ENCODE results near the gene RXRB.
A peak's percentile ranks its signal among the peaks of the same experiment; 100 is the strongest.
"Not testable (repeated sequence)": the region's sequence is repeated elsewhere in the genome, so short reads cannot be mapped to it uniquely, and the experiment has no call there.

The RXRB gene

GRCh38 chr6:33200219-33201146 lies at the start of gene RXRB, which contains the start of gene SLC39A7:
Gene RXRB (minus strand): TSS chr6:33200665. CDS start chr6:33200476, 189 bp downstream.
Gene SLC39A7 (plus strand): TSS chr6:33200867. CDS start chr6:33201246, 379 bp downstream.
- peak; percentile 99 for DNase-seq (ENCODE audit: low spot score)

GRCh38 chr6:33249732-33250630 lies 49.5 kb upstream of the RXRB start:
- peak; percentile 7 for DNase-seq (ENCODE audit: low spot score)

GRCh38 chr6:33248932-33249731 lies 48.7 kb upstream of the RXRB start:
- peak; percentile 99 for DNase-seq (ENCODE audit: low spot score)

GRCh38 chr6:33248643-33248931 lies 48.1 kb upstream of the RXRB start:
- no peak for DNase-seq (ENCODE audit: low spot score)

GRCh38 chr6:33247977-33248642 lies 47.6 kb upstream of the RXRB start:
- DNase-seq (ENCODE audit: low spot score), result peak; percentile 83

GRCh38 chr6:33243476-33243875 lies 43.0 kb upstream of the RXRB start:
- no peak for DNase-seq (ENCODE audit: low spot score)

GRCh38 chr6:33241968-33242367 lies 41.5 kb upstream of the RXRB start:
- DNase-seq (ENCODE audit: low spot score), result no peak

- DNase-seq (ENCODE audit: low spot score), result no peak
These were observed 37.3 kb upstream of the RXRB start for GRCh38 chr6:33237741-33238140.

GRCh38 chr6:33236852-33237251 lies 36.4 kb upstream of the RXRB start:
- no peak for DNase-seq (ENCODE audit: low spot score)

GRCh38 chr6:33236328-33236727 lies 35.9 kb upstream of the RXRB start:
- no peak for DNase-seq (ENCODE audit: low spot score)

GRCh38 chr6:33235221-33235634 lies 34.8 kb upstream of the RXRB start:
- no peak for DNase-seq (ENCODE audit: low spot score)

GRCh38 chr6:33226503-33227120 lies 26.1 kb upstream of the RXRB start:
- DNase-seq (ENCODE audit: low spot score), result not testable (repeated sequence)

- DNase-seq (ENCODE audit: low spot score), result no peak
These were observed 17.2 kb upstream of the RXRB start for GRCh38 chr6:33217681-33218080.

GRCh38 chr6:33217246-33217645 lies 16.8 kb upstream of the RXRB start:
- no peak for DNase-seq (ENCODE audit: low spot score)

- DNase-seq (ENCODE audit: low spot score), result no peak
These were observed 15.7 kb upstream of the RXRB start for GRCh38 chr6:33216117-33216649.

GRCh38 chr6:33215271-33216116 lies 15.0 kb upstream of the RXRB start:
- DNase-seq (ENCODE audit: low spot score), result no peak

GRCh38 chr6:33213989-33214335 lies 13.5 kb upstream of the RXRB start:
- DNase-seq (ENCODE audit: low spot score), result no peak

GRCh38 chr6:33213166-33213988 lies 12.9 kb upstream of the RXRB start:
- DNase-seq (ENCODE audit: low spot score), result no peak

- DNase-seq (ENCODE audit: low spot score), result no peak
These were observed 12.3 kb upstream of the RXRB start for GRCh38 chr6:33212857-33213165.
